Bronchial epithelial cell (primary cell): ENCODE results near the gene KIF22. TPM values are rescaled to one million over a fixed set of nuclear protein-coding genes. Genes with fewer than 3 reads are reported as not detected.
A peak's percentile ranks its signal among the peaks of the same experiment; 100 is the strongest.

ENCODE experiments used
- DNase-seq: peaks from one replicate; pipeline ENCODE4 v3.0.0-alpha.2; 2010; ENCODE audit warnings: low read depth
- FAIRE-seq: peaks from 2 replicates; lab custom pipeline; 2011; peaks lifted over from hg19 to GRCh38; lab: Jason Lieb, UNC
- H3K27me3 ChIP-seq: 2 replicates; pipeline ENCODE4 v1.5.1; 2011; ENCODE audit warnings: low read length; ENCODE audit not compliant: control insufficient read depth, insufficient read depth
- H3K36me3 ChIP-seq: 2 replicates; pipeline ENCODE4 v1.5.1; 2011; ENCODE audit warnings: low read length; ENCODE audit not compliant: control insufficient read depth, insufficient read depth
- H3K4me3 ChIP-seq: 2 replicates; pipeline ENCODE4 v1.5.1; 2011; ENCODE audit warnings: mild to moderate bottlenecking, low read depth, low read length, control low read depth
- total RNA-seq: library from RNA; depleted of rRNA; stranded (reverse); fragments of >200 nt; gene quantifications from 2 replicates; pipeline ENCODE4 v1.2.1, GENCODE V29; 2014
- TF ChIP-seq, protein P1 (sequence below): IDR thresholded peaks from 2 replicates; pipeline ENCODE4 v1.5.1; 2011; ENCODE audit warnings: mild to moderate bottlenecking, moderate library complexity, low read length, control low read depth, inconsistent platforms; ENCODE audit not compliant: insufficient read depth, severe bottlenecking

The KIF22 gene
- total RNA-seq, 1 donor from 2014 or later = 11.3 TPM

DNA sequence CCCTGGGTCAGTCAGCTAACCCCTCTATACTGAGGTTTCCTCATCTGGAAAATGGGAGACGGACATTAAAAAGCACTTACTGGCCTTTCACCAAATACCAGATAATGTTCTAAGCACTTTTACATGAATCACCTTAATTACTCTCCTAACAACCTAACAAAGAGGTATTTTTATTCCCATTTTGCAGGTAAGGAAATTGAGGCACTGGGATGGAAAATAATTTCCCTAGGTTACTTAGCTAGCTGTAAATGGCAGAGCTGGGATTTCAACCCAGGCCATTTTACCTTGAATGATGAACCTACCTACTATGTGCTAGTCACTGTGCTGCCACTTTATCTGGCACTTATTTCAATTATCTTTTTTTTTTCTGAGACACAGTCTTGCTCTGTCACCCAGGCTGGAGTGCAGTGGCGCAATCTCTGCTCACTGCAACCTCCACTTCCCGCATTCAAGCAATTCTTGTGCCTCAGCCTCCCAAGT lies 3.7 kb downstream of the KIF22 start:
- TF ChIP-seq, protein P1, sequence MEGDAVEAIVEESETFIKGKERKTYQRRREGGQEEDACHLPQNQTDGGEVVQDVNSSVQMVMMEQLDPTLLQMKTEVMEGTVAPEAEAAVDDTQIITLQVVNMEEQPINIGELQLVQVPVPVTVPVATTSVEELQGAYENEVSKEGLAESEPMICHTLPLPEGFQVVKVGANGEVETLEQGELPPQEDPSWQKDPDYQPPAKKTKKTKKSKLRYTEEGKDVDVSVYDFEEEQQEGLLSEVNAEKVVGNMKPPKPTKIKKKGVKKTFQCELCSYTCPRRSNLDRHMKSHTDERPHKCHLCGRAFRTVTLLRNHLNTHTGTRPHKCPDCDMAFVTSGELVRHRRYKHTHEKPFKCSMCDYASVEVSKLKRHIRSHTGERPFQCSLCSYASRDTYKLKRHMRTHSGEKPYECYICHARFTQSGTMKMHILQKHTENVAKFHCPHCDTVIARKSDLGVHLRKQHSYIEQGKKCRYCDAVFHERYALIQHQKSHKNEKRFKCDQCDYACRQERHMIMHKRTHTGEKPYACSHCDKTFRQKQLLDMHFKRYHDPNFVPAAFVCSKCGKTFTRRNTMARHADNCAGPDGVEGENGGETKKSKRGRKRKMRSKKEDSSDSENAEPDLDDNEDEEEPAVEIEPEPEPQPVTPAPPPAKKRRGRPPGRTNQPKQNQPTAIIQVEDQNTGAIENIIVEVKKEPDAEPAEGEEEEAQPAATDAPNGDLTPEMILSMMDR = no peak
- Histone ChIP-seq H3K27me3 (no peaks in the 10 kb centered on the region), H3K4me3 (no peak overlapping the region), H3K36me3 (peaks cover 15% of the 10 kb centered on the region)
- DNase-seq (no peak), FAIRE-seq (no peak)

DNA sequence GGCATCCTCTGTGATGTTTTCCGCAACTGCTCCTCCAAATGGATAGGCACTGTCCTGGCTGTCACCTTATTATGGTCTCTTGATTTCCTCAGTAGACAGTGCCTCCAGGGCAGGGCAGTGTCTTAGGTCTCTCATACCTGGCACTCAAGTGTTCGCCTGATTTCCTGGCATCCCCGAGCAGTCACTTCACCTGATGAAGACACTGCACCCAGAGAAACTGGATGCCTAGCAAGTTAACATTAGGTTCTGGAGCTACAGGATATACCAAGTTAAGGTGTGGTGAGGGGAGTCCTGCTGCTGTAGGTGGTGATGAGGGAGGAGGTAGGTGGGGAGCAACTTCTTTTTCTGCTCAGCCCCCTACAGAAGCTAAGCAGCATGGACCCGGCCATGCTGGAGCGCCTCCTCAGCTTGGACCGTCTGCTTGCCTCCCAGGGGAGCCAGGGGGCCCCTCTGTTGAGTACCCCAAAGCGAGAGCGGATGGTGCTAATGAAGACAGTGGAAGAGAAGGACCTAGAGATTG lies 11.9 kb downstream of the KIF22 start:
- no peak for FAIRE-seq
- H3K4me3 ChIP-seq = no peak overlapping the region
- TF ChIP-seq, protein P1 = no peak
- DNase-seq = no peak
- H3K27me3 ChIP-seq = no peaks in the 10 kb centered on the region
- H3K36me3 ChIP-seq = peaks cover 16% of the 10 kb centered on the region

DNA sequence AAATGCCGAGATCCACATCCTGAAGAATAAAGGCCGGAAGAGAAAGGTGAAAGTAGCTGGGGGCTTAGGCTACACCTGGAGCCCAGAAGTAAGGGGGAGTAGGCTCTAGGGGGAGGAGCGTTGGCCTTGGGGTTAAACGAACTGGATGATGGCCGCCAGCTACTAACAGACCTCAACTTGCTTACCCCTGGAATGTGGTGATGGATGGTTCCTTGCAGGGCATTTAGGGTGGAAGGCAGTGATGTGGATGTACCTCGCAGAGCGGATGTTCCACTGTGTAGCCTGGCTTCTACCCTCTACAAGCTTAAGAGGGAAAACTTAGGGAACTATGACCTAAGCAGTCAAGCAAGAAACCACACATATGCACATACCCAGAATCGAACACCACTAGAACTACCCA lies 13.5 kb downstream of the KIF22 start:
- no peak for FAIRE-seq
- peaks cover 12% of the 10 kb centered on the region for H3K36me3 ChIP-seq

DNA sequence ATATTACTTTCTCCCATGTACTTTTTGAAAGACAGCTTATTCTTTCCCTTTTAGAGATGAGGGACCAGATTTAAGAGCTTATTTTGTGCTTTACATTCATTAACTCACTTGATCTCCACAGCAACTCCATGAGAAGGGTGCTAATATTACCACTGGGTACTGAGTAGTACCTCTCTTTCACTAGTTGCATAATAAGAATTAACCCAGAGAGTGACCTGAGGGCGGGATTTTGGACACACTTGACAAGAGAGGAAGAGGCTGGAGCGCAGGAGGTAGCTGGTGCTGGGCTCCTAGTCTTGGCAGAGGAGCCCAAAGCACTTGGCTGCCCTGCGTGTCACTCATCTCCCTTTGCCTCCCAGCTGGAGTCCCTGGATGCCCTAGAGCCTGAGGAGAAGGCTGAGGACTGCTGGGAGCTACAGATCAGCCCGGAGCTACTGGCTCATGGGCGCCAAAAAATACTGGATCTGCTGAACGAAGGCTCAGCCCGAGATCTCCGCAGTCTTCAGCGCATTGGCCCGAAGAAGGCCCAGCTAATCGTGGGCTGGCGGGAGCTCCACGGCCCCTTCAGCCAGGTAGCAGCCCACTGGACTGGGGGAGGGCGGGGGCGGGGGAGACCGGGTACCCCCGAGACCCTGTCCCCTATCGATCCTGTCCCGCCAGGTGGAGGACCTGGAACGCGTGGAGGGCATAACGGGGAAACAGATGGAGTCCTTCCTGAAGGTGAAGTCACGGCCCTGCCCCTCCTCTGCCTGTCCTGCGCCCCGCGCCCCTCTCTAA lies 14.1 kb downstream of the KIF22 start:
- DNase-seq (no peak), FAIRE-seq (no peak)
- TF ChIP-seq, protein P1 = no peak
- no peaks in the 10 kb centered on the region for H3K27me3 ChIP-seq
- H3K36me3 ChIP-seq = peaks cover 11% of the 10 kb centered on the region
- peak overlapping the region; percentile 64 for H3K4me3 ChIP-seq

More for the DNA sequence above, 13.5 kb downstream of the KIF22 start:
- Histone ChIP-seq H3K27me3 (no peaks in the 10 kb centered on the region), H3K4me3 (no peak overlapping the region)
- no peak for DNase-seq
- TF ChIP-seq, protein P1 = no peak

DNA sequence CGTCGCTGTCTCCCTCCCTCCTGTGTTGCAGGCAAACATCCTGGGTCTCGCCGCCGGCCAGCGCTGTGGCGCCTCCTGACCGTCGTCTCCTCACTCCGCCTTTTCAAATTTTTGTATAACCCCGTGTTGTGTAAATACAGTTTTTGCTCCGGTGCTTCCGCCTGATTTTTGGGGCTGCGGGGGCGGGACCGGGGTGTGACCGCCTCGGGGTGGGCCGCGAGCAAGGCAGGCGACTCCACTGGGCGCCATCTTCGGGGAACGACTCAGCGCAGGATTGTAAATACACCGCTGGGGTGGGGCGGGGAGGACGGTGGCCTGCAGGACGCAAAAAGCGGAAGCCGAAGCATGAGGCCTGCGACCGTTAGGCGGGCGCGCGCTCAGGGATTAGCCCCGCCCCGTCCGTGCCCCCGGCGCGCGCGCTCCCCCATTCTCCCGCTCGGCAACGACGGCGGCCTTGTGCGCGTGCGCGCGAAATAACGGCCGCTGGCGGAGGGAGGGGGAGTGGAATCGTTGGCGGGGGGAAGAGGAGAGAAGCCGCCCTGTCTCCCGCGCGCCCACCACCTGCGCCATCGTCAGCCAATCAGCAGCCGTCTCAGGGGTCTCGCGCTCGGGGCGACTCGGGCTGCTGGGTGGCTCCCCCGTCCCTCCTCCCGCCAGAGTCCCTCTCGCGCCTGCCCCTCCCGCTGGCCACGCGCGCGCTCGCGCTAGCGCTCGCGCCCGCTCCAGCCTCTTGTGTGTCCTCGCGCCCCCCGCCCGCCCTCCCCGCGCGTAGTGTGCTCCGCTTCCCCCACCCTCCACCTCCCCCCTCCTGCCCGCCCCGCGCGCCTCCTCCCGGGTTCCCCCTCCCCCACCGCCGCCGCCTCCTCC lies 14.9 kb downstream of the KIF22 start:
- DNase-seq (peak; percentile 86), FAIRE-seq (no peak)
- Histone ChIP-seq H3K36me3 (peaks cover 14% of the 10 kb centered on the region), H3K4me3 (peak overlapping the region; percentile 64), H3K27me3 (no peaks in the 10 kb centered on the region)
- TF ChIP-seq, protein P1 = no peak
